IMR-90 (cell line): ENCODE data around the gene ATG7. TPM values are rescaled to one million over a fixed set of nuclear protein-coding genes. Genes with fewer than 3 reads are reported as not detected.

Experiments used
- ATAC-seq: fragments of 200-7000 bp; cut with Tn5 transposase; 2 replicates; pipeline ENCODE4 v1.9.1; 2020; ENCODE audit warnings: low read depth, mild to moderate bottlenecking, moderate library complexity
- BruUV-seq: library from RNA; stranded (reverse); fragments of 400-500 nt; replicated peaks from 2 replicates; lab custom pipeline; 2021; lab: Mats Ljungman, UMichigan
- CTCF ChIA-PET: fragments of 300-600 bp; formaldehyde crosslinking; extraction: SDS; loops from one replicate; lab custom pipeline; 2021; ENCODE audit warnings: antibody characterized with exemption; lab: Yijun Ruan, JAX
- POLR2A ChIA-PET: fragments of 300-600 bp; sonication (Branson Sonifier 250); formaldehyde crosslinking; loops from one replicate; lab custom pipeline; 2022; ENCODE audit warnings: antibody characterized with exemption; ENCODE audit not compliant: unreplicated experiment; lab: Charles Lee
- DNase-seq: peaks from one replicate; pipeline ENCODE4 v3.0.0; 2013
- H2AFZ ChIP-seq: replicated peaks from 2 replicates; pipeline ENCODE3; 2013; ENCODE audit warnings: low read length, mild to moderate bottlenecking; ENCODE audit not compliant: poor library complexity
- H2AK5ac ChIP-seq: 2 replicates; pipeline ENCODE4 v1.6.1; 2013; ENCODE audit warnings: low read depth, low read length, inconsistent platforms
- H2AK9ac ChIP-seq: replicated peaks from 2 replicates; pipeline ENCODE3; 2013; ENCODE audit warnings: mild to moderate bottlenecking, low read depth, low read length, moderate library complexity; ENCODE audit not compliant: poor library complexity
- H2BK120ac ChIP-seq: 2 replicates; pipeline ENCODE4 v1.6.1; 2013; ENCODE audit warnings: low read depth, low read length, inconsistent platforms
- H2BK15ac ChIP-seq: 3 replicates; pipeline ENCODE4 v1.6.1; 2013; ENCODE audit warnings: low read depth, low read length, inconsistent platforms
- H2BK20ac ChIP-seq: 2 replicates; pipeline ENCODE4 v1.6.1; 2013; ENCODE audit warnings: low read depth, mild to moderate bottlenecking, inconsistent platforms, low read length, moderate library complexity
- H2BK5ac ChIP-seq: 2 replicates; pipeline ENCODE4 v1.6.1; 2013; ENCODE audit warnings: mild to moderate bottlenecking, low read depth, low read length, inconsistent platforms; ENCODE audit not compliant: poor library complexity, severe bottlenecking
- H3K14ac ChIP-seq: replicated peaks from 2 replicates; pipeline ENCODE4 v1.6.1; 2013; ENCODE audit warnings: low read depth, low read length, inconsistent platforms
- H3K18ac ChIP-seq: 2 replicates; pipeline ENCODE4 v1.6.1; 2013; ENCODE audit warnings: low read depth, low read length, control low read depth
- H3K23ac ChIP-seq: 2 replicates; pipeline ENCODE4 v1.6.1; 2013; ENCODE audit warnings: low read depth, low read length, inconsistent platforms
- H3K27ac ChIP-seq: 2 replicates; pipeline ENCODE4 v1.5.1; 2013; ENCODE audit warnings: mild to moderate bottlenecking, control low read depth, low read length; ENCODE audit not compliant: insufficient read depth
- H3K27me3 ChIP-seq: 2 replicates; pipeline ENCODE4 v1.6.1; 2013; ENCODE audit warnings: low read length; ENCODE audit not compliant: control insufficient read depth, insufficient read depth
- H3K36me3 ChIP-seq: 2 replicates; pipeline ENCODE4 v1.6.1; 2013; ENCODE audit warnings: low read length, mixed read lengths; ENCODE audit not compliant: control insufficient read depth, insufficient read depth
- H3K4ac ChIP-seq: 2 replicates; pipeline ENCODE4 v1.6.1; 2013; ENCODE audit warnings: low read depth, low read length, inconsistent platforms
- H3K4me1 ChIP-seq: 2 replicates; pipeline ENCODE4 v1.6.1; 2013; ENCODE audit warnings: low read length, mixed read lengths; ENCODE audit not compliant: control insufficient read depth, insufficient read depth
- H3K4me2 ChIP-seq: 2 replicates; pipeline ENCODE4 v1.6.1; 2013; ENCODE audit warnings: low read depth, mild to moderate bottlenecking, control low read depth, low read length, moderate library complexity
- H3K4me3 ChIP-seq: 2 replicates; pipeline ENCODE4 v1.5.1; 2013; ENCODE audit warnings: low read depth, mild to moderate bottlenecking, control low read depth, low read length, moderate library complexity; ENCODE audit not compliant: insufficient read depth
- H3K56ac ChIP-seq: 2 replicates; pipeline ENCODE4 v1.6.1; 2013; ENCODE audit warnings: low read length, inconsistent platforms; ENCODE audit not compliant: insufficient read depth; ENCODE audit errors: extremely low read depth
- H3K79me1 ChIP-seq, 2 experiments: 2 replicates each; pipeline ENCODE4 v1.6.1; 2013; ENCODE audit warnings: low read length in 2 of 2, inconsistent platforms in 1 of 2, low read depth in 1 of 2
- H3K9ac ChIP-seq: 2 replicates; pipeline ENCODE4 v1.6.1; 2013; ENCODE audit warnings: low read depth, low read length, control low read depth
- H3K9me1 ChIP-seq: 2 replicates; pipeline ENCODE4 v1.6.1; 2013; ENCODE audit warnings: low read length, inconsistent platforms; ENCODE audit not compliant: insufficient read depth
- H3K9me3 ChIP-seq: 2 replicates; pipeline ENCODE4 v1.6.1; 2013; ENCODE audit warnings: low read length; ENCODE audit not compliant: control insufficient read depth, insufficient read depth
- H4K20me1 ChIP-seq: 2 replicates; pipeline ENCODE4 v1.6.1; 2013; ENCODE audit warnings: low read length, inconsistent platforms; ENCODE audit not compliant: insufficient read depth
- H4K5ac ChIP-seq: 2 replicates; pipeline ENCODE4 v1.6.1; 2013; ENCODE audit warnings: mild to moderate bottlenecking, low read depth, low read length, control low read depth
- H4K8ac ChIP-seq, 2 experiments: 2 replicates each; pipeline ENCODE4 v1.6.1; 2013; ENCODE audit warnings: low read depth in 2 of 2, low read length in 2 of 2, control low read depth in 1 of 2, inconsistent platforms in 1 of 2
- H4K91ac ChIP-seq: 2 replicates; pipeline ENCODE4 v1.6.1; 2013; ENCODE audit warnings: low read depth, low read length, inconsistent platforms; ENCODE audit not compliant: insufficient read depth
- MXI1 ChIP-seq: IDR thresholded peaks from 2 replicates; pipeline ENCODE4 v1.6.1; 2012; ENCODE audit warnings: low read depth, mild to moderate bottlenecking, low read length, moderate library complexity, borderline replicate concordance
- NFE2L2 ChIP-seq: fragments of 150-350 bp; IDR thresholded peaks from 2 replicates; pipeline ENCODE4 v1.6.1; 2016; ENCODE audit warnings: low read depth, mild to moderate bottlenecking, low read length
- POLR2A ChIP-seq: IDR thresholded peaks from 2 replicates; pipeline ENCODE4 v1.6.1; 2012; ENCODE audit warnings: mild to moderate bottlenecking, low read depth, low read length
- SMC3 ChIP-seq: fragments of 150-350 bp; IDR thresholded peaks from 2 replicates; pipeline ENCODE4 v1.6.1; 2016; ENCODE audit warnings: low read depth, mild to moderate bottlenecking, antibody characterized with exemption, low read length, moderate library complexity
- WGBS, 2 experiments: methylation state at CpG; one replicate each; pipeline versions ENCODE4 v1.1.5 to v1.1.7; 2013; ENCODE audit warnings: missing lambda C conversion rate in 2 of 2; ENCODE audit not compliant: insufficient read length in 1 of 2; ENCODE audit errors: extremely low coverage in 2 of 2; 5-methylcytosine and 5-hydroxymethylcytosine counted together
- dilution Hi-C: fragments of 300-500 bp; cut with HindIII; formaldehyde crosslinking; loops from one replicate; pipeline ENCODE4 v1.14.3; 2018; ENCODE audit warnings: low sequenced_read_pairs; ENCODE audit not compliant: unreplicated experiment
- in situ Hi-C: fragments of 300-500 bp; cut with MboI; formaldehyde crosslinking; loops from 3 replicates; pipeline ENCODE4 v1.14.3; 2019; ENCODE audit warnings: low sequenced_read_pairs, inconsistent platforms, mixed read lengths
- intact Hi-C: fragments of 100-400 bp; cut with micrococcal nuclease; formaldehyde crosslinking; loops from 2 replicates; pipeline ENCODE4 v1.10.0; 2022
- polyA plus RNA-seq, 3 experiments: library from polyadenylated mRNA; depleted of rRNA; stranded (reverse); fragments of >200 nt; gene quantifications; 2 replicates each; pipeline ENCODE4 v1.2.3, GENCODE V29; 2012; ENCODE audit warnings: low replicate concordance in 1 of 3
- total RNA-seq: library from RNA; depleted of rRNA; stranded (reverse); fragments of >200 nt; gene quantifications from 2 replicates; pipeline ENCODE4 v1.2.3, GENCODE V29; 2012

Gene ATG7
- total and polyA plus RNA-seq, 2 of the 4 experiments (the other 2 are of a cell fraction): 15.6 to 51.4 TPM

DNA sequence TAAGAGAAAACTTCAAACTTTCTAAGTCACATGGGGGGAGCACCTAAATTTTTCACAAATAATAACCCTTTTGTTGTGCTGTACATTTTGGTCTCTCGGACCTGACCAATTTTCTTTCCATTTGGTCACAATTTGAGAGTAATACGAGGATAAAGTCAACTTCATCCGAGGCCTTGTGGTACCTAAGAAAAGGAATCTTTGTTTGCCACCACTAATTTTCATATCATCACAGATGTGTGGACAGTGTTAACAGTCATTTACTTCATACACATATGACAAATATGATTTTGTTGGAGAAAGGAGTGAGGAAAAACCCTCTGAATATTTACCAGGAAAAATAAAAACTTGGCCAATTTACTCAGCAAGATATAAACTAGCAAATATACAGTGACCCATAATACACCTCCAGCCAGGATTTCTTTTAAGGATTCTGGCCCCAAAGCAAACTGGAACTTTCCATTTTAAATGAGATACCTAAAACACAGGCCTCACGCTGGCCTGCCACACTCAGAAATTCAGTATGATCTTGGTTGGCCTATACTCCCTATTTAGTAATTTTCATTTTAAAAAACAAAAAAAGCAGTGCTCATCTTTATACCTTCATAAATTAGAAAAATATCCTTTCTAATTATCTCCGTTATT, 330.8 kb downstream of the ATG7 start:
- in situ Hi-C loops: loop anchor here (5.0 kb wide), 1 partner anchor 34 kb away; no protein-coding TSS in a partner anchor
- Histone ChIP-seq H4K91ac (peak overlapping the region; percentile 99), H2BK20ac (peak overlapping the region; percentile 97), H2AK5ac (peak overlapping the region; percentile 98), H3K27me3 (no peaks in the 10 kb centered on the region), H4K20me1 (peaks cover 18% of the 10 kb centered on the region), H2AK9ac (no peak overlapping the region), H2BK15ac (peak overlapping the region; percentile 89; the same call in 2 of the 3 replicates), H4K8ac (peak overlapping the region; percentile 23 to 90), H3K79me1 (peaks cover 21 to 65% of the 10 kb centered on the region in 2 experiments), H3K4me2 (peak overlapping the region; percentile 90; the same call in 1 of the 2 replicates), H3K9me3 (no peaks in the 10 kb centered on the region), H2AFZ (no peak overlapping the region), H3K18ac (peak overlapping the region; percentile 87), H3K23ac (peak overlapping the region; percentile 99; the same call in 1 of the 2 replicates), H3K4ac (peak overlapping the region; percentile 99), H2BK5ac (peak overlapping the region; percentile 99), H3K4me1 (peaks cover 33% of the 10 kb centered on the region), H3K14ac (peak overlapping the region; percentile 97), H3K56ac (peak overlapping the region; percentile 91), H3K9me1 (peaks cover 27% of the 10 kb centered on the region), H3K36me3 (peaks cover 17% of the 10 kb centered on the region), H4K5ac (peak overlapping the region; percentile 58; the same call in 1 of the 2 replicates), H3K27ac (peak overlapping the region; percentile 100), H2BK120ac (peak overlapping the region; percentile 99), H3K9ac (peak overlapping the region; percentile 80; the same call in 1 of the 2 replicates), H3K4me3 (no peak overlapping the region)
- POLR2A ChIA-PET: no interaction called here
- TF ChIP-seq POLR2A (no peak), MXI1 (no peak), SMC3 (no peak), NFE2L2 (no peak)
- WGBS, 2 experiments: no CpG with 5 or more reads among the region's 5 CpGs
- intact Hi-C loops: no loop called here
- DNase-seq (no peak), ATAC-seq (no peak)
- dilution Hi-C loops: no loop called here
- CTCF ChIA-PET: no interaction called here
- BruUV-seq: no TSS peak
